Mucosa of gallbladder (tissue), 1 donor: ENCODE measurements around the gene PDE3B. TPM values are rescaled to one million over a fixed set of nuclear protein-coding genes. Genes with fewer than 3 reads are reported as not detected.
"Not testable (repeated sequence)": the region's sequence is repeated elsewhere in the genome, so short reads cannot be mapped to it uniquely, and the experiment has no call there.

Experiments
- DNase-seq: peaks from one replicate; pipeline ENCODE4 v3.0.0-alpha.2; 2020; ENCODE audit warnings: low spot score
- total RNA-seq: library from RNA; stranded (reverse); gene quantifications from one replicate; pipeline ENCODE4 v1.2.1, GENCODE V29; 2021
- donor health status: DM: no; HTN: no; CAD: no.

The PDE3B gene
- 7.5 TPM for total RNA-seq

DNA sequence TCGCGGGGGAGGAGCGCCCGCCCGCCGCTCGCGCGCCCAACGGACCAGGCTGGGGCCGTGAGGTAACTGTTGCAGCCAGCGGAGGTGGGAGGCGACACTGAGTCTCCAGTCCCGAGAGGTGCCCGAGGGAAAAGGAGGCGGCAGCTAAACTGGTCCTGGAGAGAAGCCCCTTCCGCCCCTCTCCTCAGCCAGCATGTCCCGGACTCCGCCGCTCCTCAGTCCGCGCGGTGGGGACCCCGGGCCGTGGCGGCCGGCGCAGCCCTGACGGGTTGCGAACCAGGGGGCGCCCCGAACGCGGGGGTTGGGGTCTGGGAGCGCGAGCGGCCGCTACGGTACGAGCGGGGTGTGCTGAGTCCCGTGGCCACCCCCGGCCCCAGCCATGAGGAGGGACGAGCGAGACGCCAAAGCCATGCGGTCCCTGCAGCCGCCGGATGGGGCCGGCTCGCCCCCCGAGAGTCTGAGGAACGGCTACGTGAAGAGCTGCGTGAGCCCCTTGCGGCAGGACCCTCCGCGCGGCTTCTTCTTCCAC, at the start of gene PDE3B:
PDE3B (plus strand) TSS at position 108 of the 529 bp plus-strand sequence; CDS start at position 380, 272 bp downstream.
- peak; percentile 71 for DNase-seq

DNA sequence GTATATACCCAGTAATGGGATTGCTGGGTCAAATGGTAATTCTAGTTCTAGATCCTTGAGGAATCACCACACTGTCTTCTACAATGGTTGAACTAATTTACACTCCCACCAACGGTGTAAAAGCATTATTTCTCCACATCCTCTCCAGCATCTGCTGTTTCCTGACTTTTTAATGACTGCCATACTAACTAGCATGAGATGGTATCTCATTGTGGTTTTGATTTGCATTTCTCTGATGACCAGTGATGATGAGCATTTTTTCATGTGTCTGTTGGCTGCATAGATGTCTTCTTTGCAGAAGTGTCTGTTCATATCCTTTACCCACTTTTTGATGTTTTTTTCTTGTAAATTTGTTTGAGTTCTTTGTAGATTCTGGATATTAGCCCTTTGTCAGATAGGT, 48.3 kb upstream of the PDE3B start:
- not testable (repeated sequence) for DNase-seq

- DNase-seq: no peak
Observed at GRCh38 chr11:14607713-14608112, 35.9 kb upstream of the PDE3B start.

DNA sequence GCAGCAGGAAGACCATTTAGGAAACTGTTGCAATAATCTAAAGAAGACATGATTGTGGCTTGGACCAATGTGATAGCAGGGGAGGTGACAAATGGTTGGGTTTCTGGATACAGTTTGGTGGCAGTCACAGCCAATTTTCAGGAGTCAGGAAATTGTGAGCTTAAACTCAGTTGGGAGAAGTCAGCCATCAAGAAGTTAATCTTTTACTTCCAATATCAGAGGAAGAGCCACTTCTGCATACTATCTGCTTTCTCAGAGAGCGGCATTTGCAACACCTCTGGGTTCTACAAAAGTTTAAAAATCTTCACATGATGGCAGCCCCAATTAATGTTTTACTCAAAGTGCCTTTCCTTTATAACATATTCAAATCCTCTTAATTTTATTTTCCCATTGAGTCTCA, 33.7 kb upstream of the PDE3B start:
- DNase-seq: no peak

DNA sequence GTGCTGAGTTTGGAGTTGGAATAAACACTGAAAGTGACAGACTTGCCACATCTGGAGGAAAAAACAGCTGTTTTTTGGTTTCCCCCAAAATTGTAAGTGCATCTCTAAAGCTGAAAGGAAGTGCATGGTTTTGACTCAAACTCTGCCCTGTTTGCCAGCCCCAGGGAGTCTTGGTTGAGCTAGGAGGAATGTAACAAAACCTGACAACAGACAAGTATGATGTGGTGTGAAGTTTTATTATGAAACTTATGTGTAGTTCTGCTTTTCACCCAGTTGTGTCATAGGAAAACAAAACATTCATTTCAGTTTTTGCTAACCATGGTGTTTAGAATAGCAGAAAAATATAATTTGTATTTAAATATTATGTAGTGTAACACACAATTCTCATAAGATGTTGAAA, 31.7 kb upstream of the PDE3B start:
- no peak for DNase-seq

- DNase-seq: peak; percentile 40
Observed at GRCh38 chr11:14612694-14613093, 30.9 kb upstream of the PDE3B start.

DNA sequence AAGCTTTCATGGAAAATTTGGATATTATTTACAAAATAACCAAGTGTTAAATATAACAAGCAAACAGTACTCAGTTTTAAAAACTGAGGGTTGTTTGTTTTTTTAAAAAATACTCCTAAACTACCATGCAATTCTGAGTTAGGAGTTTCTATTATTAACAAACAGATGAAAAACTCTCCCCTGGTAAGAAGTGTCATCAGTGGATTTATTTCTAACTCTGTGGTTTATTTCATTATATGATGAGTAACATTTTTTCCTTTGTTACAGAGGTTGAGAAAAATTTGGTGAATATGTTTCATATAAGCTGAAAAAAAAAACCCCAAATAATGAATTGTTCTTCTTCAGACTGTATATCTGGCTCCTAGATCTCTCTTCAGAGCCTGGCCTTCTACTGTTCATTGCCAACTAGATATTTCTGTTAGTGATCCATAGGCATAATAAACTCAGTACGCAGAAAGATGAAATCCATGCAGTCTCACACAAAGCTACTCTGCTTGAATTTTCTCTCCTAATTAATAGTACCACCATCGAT, 29.4 kb upstream of the PDE3B start:
- DNase-seq: no peak

DNA sequence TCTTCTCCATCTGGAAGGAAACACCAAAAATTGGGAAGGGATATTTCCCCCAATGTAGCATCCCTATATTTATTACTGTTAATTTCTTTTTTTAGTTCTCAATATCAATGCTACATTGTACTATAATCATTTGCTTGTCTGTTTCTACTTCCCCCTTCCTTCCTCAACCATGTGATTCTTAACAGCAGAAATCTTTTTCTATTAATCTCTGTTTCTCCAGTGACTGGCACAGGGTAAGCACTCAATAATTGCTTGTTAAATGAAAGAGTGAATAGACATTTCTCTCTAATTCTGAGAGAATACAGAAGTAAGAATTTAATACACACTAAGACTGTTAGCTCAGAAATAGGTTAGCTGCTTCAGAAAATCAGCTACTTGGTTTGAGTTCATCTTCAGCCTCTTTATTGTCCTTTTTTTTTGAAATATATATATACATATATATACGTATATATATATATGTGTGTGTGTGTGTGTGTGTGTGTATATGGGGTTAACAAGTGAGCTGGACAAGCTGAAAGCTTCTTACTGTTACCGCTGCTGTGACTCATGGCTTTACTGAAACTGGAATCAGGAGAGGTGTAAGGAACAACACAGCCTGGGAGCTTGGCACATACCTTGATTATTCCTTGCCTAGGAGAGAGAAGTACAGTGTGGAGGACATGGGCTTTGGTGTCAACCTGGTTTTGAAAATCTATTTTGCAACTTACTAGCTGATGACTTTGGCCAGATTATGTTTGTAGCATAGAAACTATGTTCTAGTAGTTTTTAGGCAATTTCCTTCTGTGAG, 26.2 kb upstream of the PDE3B start:
- no peak for DNase-seq

GRCh38 chr11:14618060-14618459, 25.5 kb upstream of the PDE3B start:
- no peak for DNase-seq

DNA sequence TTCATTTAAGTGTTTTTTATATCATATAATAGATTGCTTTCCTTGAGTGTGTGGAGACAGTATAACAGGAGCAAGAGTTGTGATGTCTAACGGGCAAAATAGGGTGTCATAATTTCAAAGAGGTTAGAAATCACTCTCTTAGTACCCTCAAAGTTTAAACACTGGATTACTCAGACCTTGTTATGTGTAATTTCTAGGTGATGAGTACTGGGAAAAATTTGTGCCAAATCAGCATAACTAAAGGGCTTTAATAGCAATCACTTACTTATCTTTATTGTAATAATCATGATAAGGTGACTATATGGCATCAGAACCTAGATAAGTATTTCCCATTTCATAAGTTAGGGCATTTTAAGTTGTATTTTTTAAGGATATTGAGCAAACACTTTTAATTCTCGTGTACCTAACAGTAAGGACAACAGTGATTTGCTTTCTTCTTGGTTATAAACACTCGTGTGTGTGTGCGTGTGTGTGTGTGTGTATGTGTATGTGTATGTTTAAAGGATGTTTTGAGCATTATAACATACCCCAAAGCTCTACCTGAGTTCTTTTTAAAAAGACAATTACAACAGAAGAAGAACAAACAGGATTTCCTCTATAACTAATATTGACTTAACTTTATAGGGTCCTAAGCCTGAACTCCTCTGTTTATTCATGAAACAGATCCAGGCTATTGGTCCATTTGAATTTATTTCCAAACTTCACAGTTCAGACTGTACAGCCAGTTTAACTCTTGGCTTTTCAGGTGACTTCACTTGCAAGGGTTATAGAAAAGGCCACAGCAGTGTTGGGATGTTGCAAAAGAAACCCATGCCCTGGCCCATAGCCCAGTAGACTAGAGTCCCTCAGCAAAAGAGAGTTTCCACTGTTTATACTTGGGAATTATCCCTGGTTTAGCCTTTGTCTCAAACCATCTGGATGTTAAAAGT, 23.7 kb upstream of the PDE3B start:
- peak; percentile 42 for DNase-seq

DNA sequence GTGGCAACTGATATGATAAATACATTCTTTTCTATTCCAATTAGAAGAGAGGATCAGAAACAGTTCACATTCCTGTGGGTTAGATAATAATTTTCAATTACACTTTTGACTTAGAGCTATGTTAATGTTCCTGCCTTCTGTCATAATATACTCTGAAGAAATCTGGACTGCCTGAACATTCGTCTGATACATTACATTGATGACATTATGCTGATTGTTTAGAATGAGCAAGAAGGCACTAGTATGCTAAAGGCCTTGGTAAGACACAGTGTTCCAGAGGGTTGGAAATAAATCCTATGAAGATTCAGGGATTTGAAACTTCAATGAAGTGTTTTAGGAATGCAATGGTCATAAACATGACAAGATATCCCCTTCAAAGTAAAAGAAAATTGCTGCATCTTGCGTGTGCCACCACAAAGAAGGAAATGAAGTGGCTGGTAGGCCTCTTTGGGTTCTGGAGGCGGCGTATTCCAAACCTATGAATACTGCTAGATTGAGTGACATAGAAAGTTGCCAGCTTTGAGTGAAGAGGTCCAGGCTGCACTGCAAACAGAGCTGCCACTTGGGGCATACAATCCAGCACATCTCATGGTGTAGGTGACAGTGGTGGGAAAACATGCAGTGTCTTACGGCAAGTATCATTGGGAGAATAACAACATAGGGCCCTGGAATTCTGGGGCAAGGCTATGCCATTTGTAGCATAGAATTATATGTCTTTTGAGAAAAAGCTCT, 21.2 kb upstream of the PDE3B start:
- no peak for DNase-seq

- no peak for DNase-seq
Observed at GRCh38 chr11:14623036-14623435, 20.6 kb upstream of the PDE3B start.

DNA sequence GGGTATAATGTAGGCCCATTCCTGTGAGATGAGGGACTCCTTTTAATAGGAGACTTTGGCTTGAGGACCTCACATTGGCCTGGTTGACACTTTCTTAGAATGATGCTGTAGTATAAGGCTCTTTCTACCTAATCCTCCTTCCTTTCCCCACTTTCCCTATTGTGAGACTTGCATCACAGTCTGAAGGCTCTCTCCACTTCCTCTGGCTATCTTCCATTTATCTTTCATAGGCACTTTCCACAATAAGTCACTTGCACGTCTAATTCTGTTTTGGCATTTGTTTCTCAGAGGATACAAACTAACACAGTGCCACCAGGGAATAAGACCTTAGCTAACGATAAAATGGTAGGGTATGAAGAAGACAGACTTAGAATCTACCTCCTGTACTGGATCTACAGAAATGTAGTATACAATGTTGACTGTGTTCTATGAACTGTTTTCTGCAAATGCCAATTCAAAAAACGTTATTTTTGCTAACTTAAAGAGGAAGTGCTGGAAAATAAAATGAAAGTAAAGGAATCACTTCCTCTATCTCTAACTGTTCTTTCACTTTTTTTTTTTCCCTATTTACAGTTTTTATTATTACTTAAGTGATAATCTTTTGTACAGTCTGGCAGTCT, 17.9 kb upstream of the PDE3B start:
- no peak for DNase-seq

DNA sequence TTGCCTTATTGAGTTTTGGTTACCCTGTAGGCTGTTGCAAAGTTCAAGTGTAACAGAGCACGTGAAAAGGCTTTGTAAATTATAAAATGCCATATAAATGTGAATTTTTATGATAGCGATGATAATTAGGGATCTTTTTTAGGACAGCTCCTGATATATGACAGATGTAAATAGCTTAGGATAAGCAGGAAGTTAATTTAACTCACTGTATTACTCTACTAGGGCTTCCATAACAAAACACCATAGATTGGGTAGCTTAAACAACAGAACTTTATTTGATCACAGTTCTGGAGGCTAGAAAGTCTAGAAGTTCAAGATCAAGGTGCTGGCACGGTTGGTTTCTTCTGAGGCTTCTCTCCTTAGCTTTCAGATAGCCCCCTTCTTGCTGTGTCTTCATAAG, 17.0 kb upstream of the PDE3B start:
- DNase-seq: no peak

GRCh38 chr11:14633506-14634224, 9.9 kb upstream of the PDE3B start:
- not testable (repeated sequence) for DNase-seq

DNA sequence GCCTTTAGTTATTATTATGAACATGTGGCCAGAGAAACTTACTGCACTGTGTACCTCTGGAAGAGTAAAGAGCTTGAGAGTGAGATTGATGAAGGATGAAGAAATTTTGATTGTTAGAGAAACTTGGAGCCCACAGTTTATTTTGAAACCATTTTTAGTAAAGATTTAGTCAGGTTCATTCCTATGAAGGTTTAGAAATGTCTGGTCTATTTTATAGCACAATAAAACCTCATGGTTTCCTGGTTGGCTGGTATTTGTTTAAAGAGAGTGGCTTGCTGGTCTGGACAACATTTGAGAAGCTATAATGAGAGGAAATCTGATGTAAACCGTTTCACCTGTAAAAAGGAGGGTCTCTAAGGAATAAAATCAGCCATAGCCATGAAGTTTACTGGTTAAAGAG, 8.8 kb upstream of the PDE3B start:
- no peak for DNase-seq

DNA sequence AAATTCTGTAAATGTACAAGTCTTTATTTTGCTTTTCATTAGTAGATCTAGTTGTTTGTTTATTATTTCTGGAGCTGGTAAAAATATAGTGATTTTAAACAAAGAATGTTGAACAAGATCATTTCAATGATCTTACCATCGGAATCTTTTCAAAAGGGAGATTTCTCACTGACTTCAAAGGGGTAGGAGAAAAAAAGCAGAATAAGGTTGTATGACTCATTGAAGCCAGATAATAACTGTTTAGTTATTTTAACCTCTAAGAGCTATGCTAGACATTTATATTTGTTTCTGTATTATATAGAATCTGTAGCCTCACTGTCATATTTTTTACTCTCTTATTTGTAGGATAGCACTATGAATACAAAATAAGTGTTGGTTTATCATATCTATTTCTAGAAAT, 8.1 kb upstream of the PDE3B start:
- no peak for DNase-seq

DNA sequence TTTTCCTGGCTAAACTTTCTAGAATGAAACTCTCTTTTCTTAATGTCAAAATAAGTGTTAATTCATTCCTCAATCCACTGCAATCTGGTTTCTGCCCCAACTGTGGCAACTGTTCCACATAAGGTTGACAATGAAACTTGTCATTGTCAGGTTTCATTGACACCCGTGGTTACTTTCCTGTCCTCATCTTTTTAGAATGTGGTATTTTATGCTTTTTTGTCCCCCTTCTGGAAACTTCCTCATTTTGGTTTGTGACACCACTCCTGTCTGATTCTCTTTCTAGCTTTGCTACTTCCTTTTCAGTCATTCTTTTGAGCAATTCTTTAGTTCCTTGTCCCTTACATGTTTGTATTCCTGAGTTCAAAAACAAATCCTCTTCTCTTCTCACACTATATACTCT, 7.5 kb upstream of the PDE3B start:
- no peak for DNase-seq

- no peak for DNase-seq
Observed at GRCh38 chr11:14637868-14638409, 5.7 kb upstream of the PDE3B start.

- DNase-seq: no peak
Observed at GRCh38 chr11:14638561-14638960, 5.0 kb upstream of the PDE3B start.
